ENCODE data around the gene SLAMF7.
"Not testable (repeated sequence)": the region's sequence is repeated elsewhere in the genome, so short reads cannot be mapped to it uniquely, and the experiment has no call there.

Gene SLAMF7, protein sequence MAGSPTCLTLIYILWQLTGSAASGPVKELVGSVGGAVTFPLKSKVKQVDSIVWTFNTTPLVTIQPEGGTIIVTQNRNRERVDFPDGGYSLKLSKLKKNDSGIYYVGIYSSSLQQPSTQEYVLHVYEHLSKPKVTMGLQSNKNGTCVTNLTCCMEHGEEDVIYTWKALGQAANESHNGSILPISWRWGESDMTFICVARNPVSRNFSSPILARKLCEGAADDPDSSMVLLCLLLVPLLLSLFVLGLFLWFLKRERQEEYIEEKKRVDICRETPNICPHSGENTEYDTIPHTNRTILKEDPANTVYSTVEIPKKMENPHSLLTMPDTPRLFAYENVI

DNA sequence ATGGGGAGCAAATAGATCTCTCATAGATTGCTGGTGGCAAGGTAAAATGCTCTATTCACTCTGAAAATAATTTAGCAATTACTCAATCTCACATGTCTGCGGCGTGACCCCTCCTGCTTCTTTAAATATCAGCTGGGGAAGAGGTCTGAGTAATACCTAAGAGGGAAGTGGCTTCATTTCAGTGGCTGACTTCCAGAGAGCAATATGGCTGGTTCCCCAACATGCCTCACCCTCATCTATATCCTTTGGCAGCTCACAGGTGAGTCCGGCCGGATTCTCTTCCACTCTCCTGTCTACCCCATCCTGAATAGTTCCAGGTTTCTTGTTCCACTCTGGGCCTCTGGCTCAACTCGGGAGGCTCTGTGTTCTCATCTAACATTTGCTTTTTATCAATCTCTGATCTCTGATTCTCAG lies at the start of gene SLAMF7:
Gene SLAMF7, plus strand, starts transcription at position 150 of the 414 bp plus-strand sequence. Its CDS starts 55 bp downstream, at position 205.
- peak in 1 of 4 experiments; percentile 20 for DNase-seq (ENCODE audit: low read depth in 4 of 4, low spot score in 1 of 4)

DNA sequence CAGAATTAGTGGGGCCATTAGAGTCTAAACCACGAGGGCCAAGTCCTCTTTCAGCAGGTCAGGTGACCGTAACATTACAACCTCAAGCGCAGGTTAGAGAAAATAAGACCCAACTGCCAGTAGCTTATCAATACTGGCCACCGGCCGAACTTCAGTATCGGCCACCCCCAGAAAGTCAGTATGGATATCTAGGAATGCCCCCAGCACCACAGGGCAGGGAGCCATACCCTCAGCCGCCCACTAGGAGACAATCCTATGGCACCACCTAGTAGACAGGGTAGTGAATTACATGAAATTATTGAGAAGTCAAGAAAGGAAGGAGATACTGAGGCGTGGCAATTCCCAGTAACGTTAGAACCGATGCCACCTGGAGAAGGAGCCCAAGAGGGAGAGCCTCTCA lies 46.7 kb upstream of the SLAMF7 start:
- DNase-seq (ENCODE audit: low read depth in 4 of 4, low spot score in 1 of 4) = not testable (repeated sequence)

- no peak for DNase-seq (ENCODE audit: low read depth in 4 of 4, low spot score in 1 of 4)
Measured at GRCh38 chr1:160702100-160702499, 36.9 kb upstream of the SLAMF7 start.

- no peak for DNase-seq (ENCODE audit: low read depth in 4 of 4, low spot score in 1 of 4)
Measured at GRCh38 chr1:160704250-160704649, 34.8 kb upstream of the SLAMF7 start.

GRCh38 chr1:160705212-160705621 lies 33.8 kb upstream of the SLAMF7 start:
- DNase-seq (ENCODE audit: low read depth in 4 of 4, low spot score in 1 of 4) = not testable (repeated sequence)

DNA sequence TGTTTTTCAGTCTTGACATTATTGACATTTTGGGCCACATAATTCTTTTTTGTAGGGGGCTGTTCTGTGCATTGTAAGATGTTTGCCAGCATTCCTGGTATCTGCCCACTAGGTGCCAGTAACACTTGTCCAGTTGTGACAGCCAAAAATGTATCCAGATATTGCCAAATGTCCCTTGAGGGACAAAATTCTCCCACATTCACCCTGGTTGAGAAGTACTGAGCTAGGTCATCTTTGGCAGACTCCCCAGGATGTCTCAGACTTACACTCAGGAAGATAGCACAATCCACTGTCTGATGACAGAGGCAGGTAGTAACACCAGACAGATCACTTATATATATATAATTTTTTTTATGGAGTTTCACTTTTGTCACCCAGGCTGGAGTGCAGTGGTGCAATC lies 33.3 kb upstream of the SLAMF7 start:
- DNase-seq (ENCODE audit: low read depth in 4 of 4, low spot score in 1 of 4) = no peak

GRCh38 chr1:160706526-160707235 lies 32.4 kb upstream of the SLAMF7 start:
- DNase-seq (ENCODE audit: low read depth in 4 of 4, low spot score in 1 of 4) = no peak

DNA sequence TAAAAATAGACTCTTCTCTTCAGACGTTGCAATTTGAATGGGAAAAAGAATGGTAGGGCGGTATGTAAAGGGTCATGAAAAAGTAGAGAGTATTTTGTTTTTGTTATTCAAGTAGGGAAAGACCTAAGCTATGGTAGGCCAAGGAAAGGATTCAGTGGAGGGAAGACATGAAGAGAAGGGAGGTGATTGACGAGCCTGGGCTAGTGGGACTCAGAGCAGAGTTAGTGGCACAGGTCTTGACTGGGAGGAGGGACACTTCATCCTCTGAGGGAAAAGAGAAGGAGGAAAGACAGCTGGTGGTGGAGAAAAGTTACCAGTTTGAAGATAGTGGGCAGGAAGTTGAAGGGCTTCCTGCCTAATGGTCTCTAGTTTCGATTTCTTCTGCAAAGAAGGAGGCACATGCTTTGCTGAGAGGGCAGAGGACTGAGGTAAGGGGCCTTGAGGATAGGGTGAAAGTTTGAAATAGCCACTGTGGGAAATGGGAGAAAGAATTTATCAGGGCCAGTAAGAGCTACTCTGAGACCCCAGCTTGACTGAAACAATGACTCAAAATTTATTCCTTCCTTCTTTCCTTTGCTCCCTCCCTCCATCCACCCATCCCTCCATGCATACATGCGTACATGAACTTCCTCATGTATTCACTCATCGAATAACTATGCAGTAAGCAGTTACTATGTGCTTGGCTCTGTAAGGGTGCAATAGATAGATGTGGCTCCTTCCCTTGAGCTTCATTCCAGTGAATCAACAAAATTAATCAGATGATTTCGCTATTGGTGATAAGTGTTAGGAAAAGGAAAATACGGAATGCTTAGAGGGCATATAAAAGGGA lies 31.6 kb upstream of the SLAMF7 start:
- no peak for DNase-seq (ENCODE audit: low read depth in 4 of 4, low spot score in 1 of 4)

GRCh38 chr1:160708118-160708517 lies 30.9 kb upstream of the SLAMF7 start:
- DNase-seq (ENCODE audit: low read depth in 4 of 4, low spot score in 1 of 4) = no peak

- DNase-seq (ENCODE audit: low read depth in 4 of 4, low spot score in 1 of 4) = no peak
Measured at GRCh38 chr1:160708801-160709200, 30.2 kb upstream of the SLAMF7 start.

- no peak for DNase-seq (ENCODE audit: low read depth in 4 of 4, low spot score in 1 of 4)
Measured at GRCh38 chr1:160709715-160710114, 29.3 kb upstream of the SLAMF7 start.

DNA sequence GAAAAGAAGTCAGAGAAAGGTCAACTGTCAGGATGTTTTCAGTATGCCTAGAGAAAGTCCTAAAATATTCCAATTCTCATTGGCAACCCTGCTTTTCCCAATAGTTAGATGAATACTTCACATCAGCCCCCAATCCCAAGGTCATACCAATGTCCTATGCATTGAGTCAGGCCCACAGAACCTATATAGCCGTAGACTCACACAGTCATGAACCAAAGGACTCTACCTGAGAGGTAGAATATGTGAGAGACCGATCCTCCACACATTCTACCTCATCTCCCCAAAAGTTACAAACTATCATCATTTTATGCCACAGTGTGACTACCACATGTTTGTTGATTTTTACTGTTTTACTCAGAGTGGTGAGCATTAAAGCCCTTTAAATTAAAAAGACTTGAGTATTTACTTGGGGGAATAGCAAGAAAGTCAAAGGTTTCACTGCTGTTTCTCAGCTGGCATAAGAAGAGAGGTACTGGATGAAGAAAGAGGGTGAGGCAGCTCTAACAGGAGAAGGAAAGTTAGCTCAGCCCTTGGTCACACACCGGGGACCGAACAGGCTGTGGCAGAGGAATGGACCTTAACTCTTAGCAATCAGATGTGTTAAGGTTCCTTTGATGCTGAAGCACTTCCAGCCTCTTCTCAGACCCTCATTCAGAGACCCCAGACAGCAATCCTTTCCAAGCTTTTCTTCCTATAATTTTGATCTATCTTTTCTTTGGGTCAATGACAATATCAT lies 28.4 kb upstream of the SLAMF7 start:
- no peak for DNase-seq (ENCODE audit: low read depth in 4 of 4, low spot score in 1 of 4)

- no peak for DNase-seq (ENCODE audit: low read depth in 4 of 4, low spot score in 1 of 4)
Measured at GRCh38 chr1:160711276-160711601, 27.8 kb upstream of the SLAMF7 start.

GRCh38 chr1:160711602-160712311 lies 27.3 kb upstream of the SLAMF7 start, which contains the start of gene CD48:
CD48 (minus strand) TSS chr1:160711822; CDS start chr1:160711763, 59 bp downstream.
- DNase-seq (ENCODE audit: low read depth in 4 of 4, low spot score in 1 of 4) = peak in 1 of 4 experiments; percentile 51

GRCh38 chr1:160712525-160713080 lies 26.4 kb upstream of the SLAMF7 start:
- not testable (repeated sequence) for DNase-seq (ENCODE audit: low read depth in 4 of 4, low spot score in 1 of 4)

- no peak for DNase-seq (ENCODE audit: low read depth in 4 of 4, low spot score in 1 of 4)
Measured at GRCh38 chr1:160713161-160713560, 25.9 kb upstream of the SLAMF7 start.

- not testable (repeated sequence) for DNase-seq (ENCODE audit: low read depth in 4 of 4, low spot score in 1 of 4)
Measured at GRCh38 chr1:160714034-160714648, 24.9 kb upstream of the SLAMF7 start.

GRCh38 chr1:160716013-160716412 lies 23.0 kb upstream of the SLAMF7 start:
- DNase-seq (ENCODE audit: low read depth in 4 of 4, low spot score in 1 of 4) = no peak

DNA sequence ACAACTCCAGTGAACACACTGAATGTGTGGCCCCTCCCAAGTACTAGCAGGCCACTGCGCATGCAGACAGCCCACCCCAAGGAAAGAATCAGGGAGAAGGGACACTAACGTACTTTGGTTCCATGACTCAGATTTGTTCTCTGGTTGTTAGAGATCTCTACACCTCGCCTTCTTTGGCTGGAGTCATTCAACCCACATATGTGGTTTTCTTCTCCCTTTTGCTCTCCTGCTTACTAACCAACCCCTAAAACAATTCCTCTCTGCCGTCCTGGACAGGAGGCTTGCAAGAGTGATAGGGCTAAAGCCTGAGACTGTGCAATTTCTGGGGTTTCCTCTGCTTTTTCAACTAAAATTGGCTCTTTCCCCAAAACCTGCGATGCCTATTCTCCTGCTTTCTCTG lies 21.7 kb upstream of the SLAMF7 start:
- DNase-seq (ENCODE audit: low read depth in 4 of 4, low spot score in 1 of 4) = no peak

GRCh38 chr1:160718210-160718609 lies 20.8 kb upstream of the SLAMF7 start:
- no peak for DNase-seq (ENCODE audit: low read depth in 4 of 4, low spot score in 1 of 4)

All from stimulated activated CD4-positive, alpha-beta T cell treated with anti-CD3 and anti-CD28 coated beads, Interleukin-1b, Interleukin-23, amount 100 ng/mL, for 24 hours (primary cell).